ENCODE results near the gene DMAP1.

The DMAP1 gene

GRCh38 chr1:44227211-44227610 is 13.9 kb downstream of the DMAP1 start:
- no peaks in the 10 kb centered on the region for H3K27me3 ChIP-seq (replicated peaks; ENCODE audit: control insufficient read depth, insufficient read depth, low read length, poor library complexity, severe bottlenecking)
- no peak overlapping the region for H3K4me3 ChIP-seq (ENCODE audit: insufficient read depth, low read depth, low read length, poor library complexity, severe bottlenecking)
- no peak for DNase-seq
- no peak overlapping the region for H3K27ac ChIP-seq (ENCODE audit: insufficient read depth, low read length, poor library complexity, severe bottlenecking)
- no peaks in the 10 kb centered on the region for H3K36me3 ChIP-seq (ENCODE audit: control insufficient read depth, insufficient read depth, low read length)
- H3K9me3 ChIP-seq (ENCODE audit: control insufficient read depth, low read length): no peaks in the 10 kb centered on the region
- H3K4me1 ChIP-seq (ENCODE audit: control insufficient read depth, insufficient read depth, low read length, poor library complexity, severe bottlenecking): no peaks in the 10 kb centered on the region

- no peak for DNase-seq
- no peaks in the 10 kb centered on the region for H3K36me3 ChIP-seq (ENCODE audit: control insufficient read depth, insufficient read depth, low read length)
- H3K27ac ChIP-seq (ENCODE audit: insufficient read depth, low read length, poor library complexity, severe bottlenecking): no peak overlapping the region
- H3K4me1 ChIP-seq (ENCODE audit: control insufficient read depth, insufficient read depth, low read length, poor library complexity, severe bottlenecking): no peaks in the 10 kb centered on the region
- H3K4me3 ChIP-seq (ENCODE audit: insufficient read depth, low read depth, low read length, poor library complexity, severe bottlenecking): no peak overlapping the region
- H3K9me3 ChIP-seq (ENCODE audit: control insufficient read depth, low read length): no peaks in the 10 kb centered on the region
- no peaks in the 10 kb centered on the region for H3K27me3 ChIP-seq (replicated peaks; ENCODE audit: control insufficient read depth, insufficient read depth, low read length, poor library complexity, severe bottlenecking)
Observed at GRCh38 chr1:44228218-44228617, 14.9 kb downstream of the DMAP1 start.

DNA sequence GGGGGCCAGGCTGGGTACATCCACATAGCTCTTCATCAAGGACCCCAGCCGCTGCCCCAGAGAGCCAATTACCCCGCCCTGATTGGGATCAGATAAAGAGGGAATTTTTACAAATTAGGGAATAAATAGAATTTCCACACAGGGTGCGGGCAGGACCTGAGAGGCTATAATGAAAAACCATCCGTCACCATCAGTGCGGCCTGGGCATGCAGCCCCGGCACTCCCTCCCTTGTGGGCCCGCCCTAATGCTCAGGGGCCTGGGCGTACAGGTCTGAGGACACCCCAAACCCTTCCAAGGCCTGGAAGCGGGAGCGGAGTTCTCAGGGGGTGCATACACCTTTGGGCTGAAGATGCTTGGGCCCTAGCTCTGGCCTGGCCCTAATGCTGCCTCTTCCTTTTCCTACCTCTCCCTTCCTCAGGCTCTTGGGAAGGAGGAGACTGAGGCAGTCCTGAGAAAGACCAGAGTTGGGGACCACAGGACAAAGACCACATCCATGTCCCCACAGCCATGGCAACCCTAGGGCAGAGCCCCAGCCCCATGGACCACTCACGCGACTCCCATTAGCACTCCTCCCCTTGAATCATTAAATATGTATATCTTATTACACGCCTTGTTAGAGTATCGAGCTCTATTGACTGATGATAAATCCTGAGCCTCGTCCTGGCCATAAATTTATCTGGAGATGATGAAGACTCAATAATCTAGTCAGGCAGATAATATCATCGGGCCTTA is 16.3 kb downstream of the DMAP1 start:
- Histone ChIP-seq H3K9me3 (ENCODE audit: control insufficient read depth, low read length) (no peaks in the 10 kb centered on the region), H3K27me3 (replicated peaks; ENCODE audit: control insufficient read depth, insufficient read depth, low read length, poor library complexity, severe bottlenecking) (no peaks in the 10 kb centered on the region), H3K4me3 (ENCODE audit: insufficient read depth, low read depth, low read length, poor library complexity, severe bottlenecking) (no peak overlapping the region), H3K4me1 (ENCODE audit: control insufficient read depth, insufficient read depth, low read length, poor library complexity, severe bottlenecking) (no peaks in the 10 kb centered on the region), H3K36me3 (ENCODE audit: control insufficient read depth, insufficient read depth, low read length) (no peaks in the 10 kb centered on the region), H3K27ac (ENCODE audit: insufficient read depth, low read length, poor library complexity, severe bottlenecking) (no peak overlapping the region)
- no peak for DNase-seq

DNA sequence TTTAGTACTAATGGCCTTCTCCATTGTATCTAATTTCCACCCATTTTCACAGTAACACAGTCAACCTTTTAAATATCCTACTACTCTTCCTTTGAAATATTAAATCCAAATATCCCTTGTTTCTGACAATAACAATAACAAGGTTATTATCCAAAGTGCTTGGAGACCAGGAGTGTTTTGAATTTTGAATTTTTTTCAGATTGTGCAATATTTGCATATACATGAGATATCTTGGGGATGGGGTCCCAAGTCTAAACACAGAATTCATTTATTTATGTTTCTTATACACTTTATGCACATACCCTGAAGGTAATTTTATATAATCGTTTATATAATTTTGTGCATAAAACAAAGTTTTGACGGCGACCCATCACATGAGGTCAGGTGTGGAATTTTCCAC is 17.5 kb downstream of the DMAP1 start:
- no peak overlapping the region for H3K27ac ChIP-seq (ENCODE audit: insufficient read depth, low read length, poor library complexity, severe bottlenecking)
- no peaks in the 10 kb centered on the region for H3K4me1 ChIP-seq (ENCODE audit: control insufficient read depth, insufficient read depth, low read length, poor library complexity, severe bottlenecking)
- no peak for DNase-seq
- H3K4me3 ChIP-seq (ENCODE audit: insufficient read depth, low read depth, low read length, poor library complexity, severe bottlenecking): no peak overlapping the region
- no peaks in the 10 kb centered on the region for H3K9me3 ChIP-seq (ENCODE audit: control insufficient read depth, low read length)
- H3K27me3 ChIP-seq (replicated peaks; ENCODE audit: control insufficient read depth, insufficient read depth, low read length, poor library complexity, severe bottlenecking): no peaks in the 10 kb centered on the region
- H3K36me3 ChIP-seq (ENCODE audit: control insufficient read depth, insufficient read depth, low read length): no peaks in the 10 kb centered on the region

DNA sequence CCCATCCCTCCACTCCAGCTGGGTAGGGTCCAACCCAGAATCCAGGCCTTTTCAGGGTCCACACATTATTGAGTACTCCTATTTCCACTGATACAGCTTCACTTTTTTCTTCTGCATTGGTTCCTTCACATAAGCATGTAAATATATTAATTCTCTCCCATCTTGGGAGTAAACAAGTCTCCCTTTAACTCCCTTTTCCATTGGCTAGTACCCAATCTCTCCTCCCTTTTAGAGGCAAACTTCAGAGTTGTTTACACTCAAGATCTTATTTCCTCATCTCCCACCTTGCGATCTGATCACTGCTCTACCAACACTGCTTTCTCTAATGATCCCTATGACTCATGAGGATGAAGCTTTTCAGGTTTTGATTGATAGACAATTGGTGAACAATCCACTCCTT is 20.3 kb downstream of the DMAP1 start:
- H3K9me3 ChIP-seq (ENCODE audit: control insufficient read depth, low read length): no peaks in the 10 kb centered on the region
- DNase-seq: no peak
- H3K4me1 ChIP-seq (ENCODE audit: control insufficient read depth, insufficient read depth, low read length, poor library complexity, severe bottlenecking): peaks cover 5% of the 10 kb centered on the region
- no peak overlapping the region for H3K4me3 ChIP-seq (ENCODE audit: insufficient read depth, low read depth, low read length, poor library complexity, severe bottlenecking)
- H3K27me3 ChIP-seq (replicated peaks; ENCODE audit: control insufficient read depth, insufficient read depth, low read length, poor library complexity, severe bottlenecking): no peaks in the 10 kb centered on the region
- no peaks in the 10 kb centered on the region for H3K36me3 ChIP-seq (ENCODE audit: control insufficient read depth, insufficient read depth, low read length)
- H3K27ac ChIP-seq (ENCODE audit: insufficient read depth, low read length, poor library complexity, severe bottlenecking): no peak overlapping the region

- no peaks in the 10 kb centered on the region for H3K27me3 ChIP-seq (replicated peaks; ENCODE audit: control insufficient read depth, insufficient read depth, low read length, poor library complexity, severe bottlenecking)
- no peaks in the 10 kb centered on the region for H3K9me3 ChIP-seq (ENCODE audit: control insufficient read depth, low read length)
- H3K36me3 ChIP-seq (ENCODE audit: control insufficient read depth, insufficient read depth, low read length): no peaks in the 10 kb centered on the region
- H3K4me3 ChIP-seq (ENCODE audit: insufficient read depth, low read depth, low read length, poor library complexity, severe bottlenecking): no peak overlapping the region
- H3K4me1 ChIP-seq (ENCODE audit: control insufficient read depth, insufficient read depth, low read length, poor library complexity, severe bottlenecking): peaks cover 5% of the 10 kb centered on the region
- no peak overlapping the region for H3K27ac ChIP-seq (ENCODE audit: insufficient read depth, low read length, poor library complexity, severe bottlenecking)
- DNase-seq: no peak
Observed at GRCh38 chr1:44235808-44236207, 22.5 kb downstream of the DMAP1 start.

GRCh38 chr1:44236490-44237272 is 23.4 kb downstream of the DMAP1 start:
- Histone ChIP-seq H3K27ac (ENCODE audit: insufficient read depth, low read length, poor library complexity, severe bottlenecking) (no peak overlapping the region), H3K4me3 (ENCODE audit: insufficient read depth, low read depth, low read length, poor library complexity, severe bottlenecking) (no peak overlapping the region), H3K36me3 (ENCODE audit: control insufficient read depth, insufficient read depth, low read length) (no peaks in the 10 kb centered on the region), H3K4me1 (ENCODE audit: control insufficient read depth, insufficient read depth, low read length, poor library complexity, severe bottlenecking) (peaks cover 5% of the 10 kb centered on the region), H3K27me3 (replicated peaks; ENCODE audit: control insufficient read depth, insufficient read depth, low read length, poor library complexity, severe bottlenecking) (no peaks in the 10 kb centered on the region), H3K9me3 (ENCODE audit: control insufficient read depth, low read length) (no peaks in the 10 kb centered on the region)
- DNase-seq: no peak

GRCh38 chr1:44237721-44238457 is 24.6 kb downstream of the DMAP1 start:
- no peak overlapping the region for H3K4me3 ChIP-seq (ENCODE audit: insufficient read depth, low read depth, low read length, poor library complexity, severe bottlenecking)
- no peak for DNase-seq

GRCh38 chr1:44238660-44239059 is 25.4 kb downstream of the DMAP1 start:
- no peaks in the 10 kb centered on the region for H3K27me3 ChIP-seq (replicated peaks; ENCODE audit: control insufficient read depth, insufficient read depth, low read length, poor library complexity, severe bottlenecking)
- no peaks in the 10 kb centered on the region for H3K9me3 ChIP-seq (ENCODE audit: control insufficient read depth, low read length)
- no peak for DNase-seq
- H3K27ac ChIP-seq (ENCODE audit: insufficient read depth, low read length, poor library complexity, severe bottlenecking): no peak overlapping the region
- H3K4me3 ChIP-seq (ENCODE audit: insufficient read depth, low read depth, low read length, poor library complexity, severe bottlenecking): no peak overlapping the region
- peaks cover 5% of the 10 kb centered on the region for H3K36me3 ChIP-seq (ENCODE audit: control insufficient read depth, insufficient read depth, low read length)
- H3K4me1 ChIP-seq (ENCODE audit: control insufficient read depth, insufficient read depth, low read length, poor library complexity, severe bottlenecking): peaks cover 5% of the 10 kb centered on the region

More at GRCh38 chr1:44237721-44238457, 24.6 kb downstream of the DMAP1 start:
- no peaks in the 10 kb centered on the region for H3K27me3 ChIP-seq (replicated peaks; ENCODE audit: control insufficient read depth, insufficient read depth, low read length, poor library complexity, severe bottlenecking)
- H3K27ac ChIP-seq (ENCODE audit: insufficient read depth, low read length, poor library complexity, severe bottlenecking): no peak overlapping the region
- H3K36me3 ChIP-seq (ENCODE audit: control insufficient read depth, insufficient read depth, low read length): no peaks in the 10 kb centered on the region
- peaks cover 5% of the 10 kb centered on the region for H3K4me1 ChIP-seq (ENCODE audit: control insufficient read depth, insufficient read depth, low read length, poor library complexity, severe bottlenecking)
- H3K9me3 ChIP-seq (ENCODE audit: control insufficient read depth, low read length): no peaks in the 10 kb centered on the region
